NCI-H146 (cell line): ENCODE results near the gene CD300LD.
"Not testable (repeated sequence)": the region's sequence is repeated elsewhere in the genome, so short reads cannot be mapped to it uniquely, and the experiment has no call there.

Experiments
- DNase-seq: peaks from one replicate; lab custom pipeline; 2025; lab: John Stamatoyannopoulos, UW

Gene CD300LD

DNA sequence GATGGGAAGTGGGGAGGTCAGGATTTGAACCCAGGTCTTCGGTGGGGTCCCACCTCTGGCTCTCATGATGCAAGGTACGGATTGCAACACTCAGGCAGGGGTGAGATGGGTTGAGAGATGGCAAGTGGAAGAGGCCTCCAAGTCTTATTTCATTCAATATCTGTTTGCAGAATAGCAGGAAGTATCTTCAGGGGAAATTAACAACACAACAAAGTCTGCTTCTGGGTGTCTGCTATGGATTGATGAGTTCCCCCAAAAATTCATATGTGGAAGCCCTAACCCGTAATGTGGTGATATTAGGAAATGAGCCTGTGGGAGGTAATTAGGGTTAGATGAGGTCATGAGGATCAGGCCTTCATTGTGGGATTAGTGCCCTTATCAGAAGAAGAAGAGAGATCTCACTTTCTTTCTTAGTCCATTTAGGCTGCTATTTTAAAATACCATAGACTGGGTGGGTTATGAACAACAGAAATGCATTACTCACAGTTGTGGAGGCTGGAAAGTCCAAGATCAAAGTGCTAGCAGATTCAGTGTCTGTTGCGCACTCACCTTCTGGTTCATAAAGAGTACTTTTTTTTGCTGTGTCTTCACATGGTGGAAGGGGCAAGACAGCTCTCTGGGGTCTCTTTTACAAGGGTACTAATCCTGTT lies 20.3 kb downstream of the CD300LD start:
- no peak for DNase-seq

DNA sequence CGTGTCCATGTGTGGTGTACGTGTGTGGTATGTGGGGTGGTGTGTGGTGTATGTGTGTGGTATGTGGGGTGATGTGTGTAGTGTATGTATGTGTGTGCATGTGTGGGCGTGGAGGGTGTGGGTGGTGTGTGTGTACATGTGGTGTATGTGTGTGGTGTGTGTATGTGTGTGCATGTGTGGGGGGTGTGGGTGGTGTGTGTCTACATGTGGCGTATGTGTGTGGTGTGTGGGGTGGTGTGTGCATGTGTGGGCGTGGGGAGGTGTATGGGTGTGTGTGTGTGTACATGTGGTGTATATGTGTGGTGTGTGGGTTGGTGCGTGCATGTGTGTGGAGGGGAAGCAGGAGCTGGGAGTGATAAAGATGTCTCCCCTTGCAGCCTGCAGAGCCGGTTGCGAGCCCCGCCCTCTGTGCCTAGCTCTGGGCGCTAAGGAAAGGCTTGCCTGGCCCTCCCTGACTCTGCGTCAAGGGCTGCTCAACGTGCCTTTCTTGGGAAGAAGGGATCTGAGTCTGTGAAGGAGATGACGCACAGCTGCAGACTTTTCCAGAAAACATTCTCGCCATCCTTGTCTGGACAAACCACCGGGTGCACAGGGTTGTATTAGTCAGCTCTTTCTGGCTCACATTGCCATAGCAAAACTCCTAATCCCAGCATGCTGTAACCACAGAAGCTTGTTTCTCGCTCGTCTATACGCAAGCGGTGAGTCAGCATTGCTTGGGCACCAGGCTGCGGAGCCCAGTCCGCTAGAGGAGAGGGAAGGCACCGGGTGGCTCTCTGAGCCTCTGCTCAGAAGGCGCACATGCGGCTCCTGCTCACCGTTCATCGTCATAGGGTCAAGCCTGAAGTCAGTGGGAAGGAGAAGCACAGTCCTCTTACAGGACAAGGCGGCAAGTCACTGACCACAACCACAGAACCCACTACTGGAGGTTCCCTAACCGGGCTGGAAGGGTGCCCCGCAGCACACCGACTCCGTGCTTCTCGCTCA lies 22.8 kb downstream of the CD300LD start:
- no peak for DNase-seq

DNA sequence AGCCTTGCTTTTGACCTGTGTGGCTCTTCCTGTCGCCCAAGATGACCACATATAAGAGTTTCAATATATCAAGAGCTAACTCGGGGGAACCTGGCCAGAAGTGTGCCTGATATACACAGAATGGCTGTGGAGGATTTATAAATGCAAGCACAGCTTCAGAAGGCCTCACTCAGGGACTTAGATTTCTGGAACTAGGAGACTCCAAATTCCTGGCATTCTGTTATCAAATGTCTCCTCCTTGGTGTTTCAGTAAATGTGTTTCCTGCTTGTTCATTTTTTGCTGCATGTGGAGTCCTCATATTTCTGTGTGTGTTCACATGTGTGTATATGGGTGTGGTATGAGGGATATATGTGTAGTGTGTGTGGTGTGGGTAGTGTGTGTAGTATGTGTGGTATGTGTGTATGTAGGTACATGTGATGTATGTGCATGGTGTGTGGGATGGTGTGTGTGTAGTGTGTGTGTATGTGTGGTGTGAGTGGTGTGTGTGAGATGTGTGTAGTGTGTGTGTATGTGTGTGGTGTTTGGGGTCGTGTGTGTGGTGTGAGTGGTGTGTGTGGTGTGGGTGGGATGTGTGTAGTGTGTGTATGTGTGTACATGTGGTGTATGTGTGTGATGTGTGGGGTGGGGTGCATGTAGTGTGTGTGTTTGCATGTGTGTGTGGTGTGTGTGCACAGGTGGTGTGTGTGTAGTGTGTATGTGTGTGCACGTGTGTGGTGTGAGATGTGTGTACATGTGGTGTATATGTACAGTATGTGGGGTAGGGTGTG lies 23.8 kb downstream of the CD300LD start:
- no peak for DNase-seq

- DNase-seq, result no peak
These were observed 24.7 kb downstream of the CD300LD start, which contains the start of gene CD300H for GRCh38 chr17:74567397-74567796. Gene CD300H, minus strand, starts transcription at chr17:74567509.

- peak; percentile 5 for DNase-seq
These were observed 25.8 kb downstream of the CD300LD start for GRCh38 chr17:74566132-74566753.

DNA sequence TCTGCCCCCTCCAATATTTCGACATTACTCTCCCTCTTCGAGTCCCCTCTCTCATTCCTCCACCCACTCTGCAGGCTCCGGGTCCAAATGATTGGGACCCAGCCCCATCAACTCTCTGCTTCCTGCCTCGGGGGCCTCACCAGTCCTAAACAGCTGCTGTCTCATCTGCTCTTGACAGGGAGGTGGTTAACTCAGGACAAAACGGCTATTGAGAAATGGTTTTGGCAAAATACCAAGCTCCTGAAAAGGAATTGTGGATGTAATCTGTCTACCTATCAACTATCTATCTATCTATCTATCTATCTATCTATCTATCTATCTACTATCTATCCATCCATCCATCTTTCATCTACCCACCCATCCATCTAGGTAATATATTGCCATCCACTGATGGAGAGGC lies 27.0 kb downstream of the CD300LD start:
- DNase-seq, result no peak

DNA sequence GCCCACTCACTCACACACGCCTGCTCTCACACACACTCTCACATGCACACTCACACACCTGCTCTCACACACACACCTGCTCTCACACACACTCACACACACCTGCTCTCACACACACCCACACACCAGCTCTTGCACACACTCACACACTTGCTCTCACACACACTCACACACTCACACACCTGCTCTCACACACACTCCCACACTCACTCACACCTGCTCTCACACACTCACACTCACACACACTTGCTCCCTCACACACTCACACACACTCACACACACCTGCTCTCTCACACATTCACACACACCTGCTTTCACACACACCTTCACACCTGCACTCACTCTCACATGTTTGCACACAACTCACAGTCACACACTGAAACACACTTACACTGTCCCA lies 28.7 kb downstream of the CD300LD start:
- no peak for DNase-seq

- DNase-seq, result no peak
These were observed 30.5 kb downstream of the CD300LD start for GRCh38 chr17:74561586-74561985.

- no peak for DNase-seq
These were observed 33.1 kb downstream of the CD300LD start for GRCh38 chr17:74558882-74559519.

GRCh38 chr17:74558402-74558801 lies 33.7 kb downstream of the CD300LD start:
- DNase-seq, result not testable (repeated sequence)

GRCh38 chr17:74555427-74555940 lies 36.6 kb downstream of the CD300LD start:
- DNase-seq, result no peak

- DNase-seq, result no peak
These were observed 37.2 kb downstream of the CD300LD start for GRCh38 chr17:74554909-74555308.

GRCh38 chr17:74552037-74552436 lies 40.0 kb downstream of the CD300LD start:
- DNase-seq, result no peak

DNA sequence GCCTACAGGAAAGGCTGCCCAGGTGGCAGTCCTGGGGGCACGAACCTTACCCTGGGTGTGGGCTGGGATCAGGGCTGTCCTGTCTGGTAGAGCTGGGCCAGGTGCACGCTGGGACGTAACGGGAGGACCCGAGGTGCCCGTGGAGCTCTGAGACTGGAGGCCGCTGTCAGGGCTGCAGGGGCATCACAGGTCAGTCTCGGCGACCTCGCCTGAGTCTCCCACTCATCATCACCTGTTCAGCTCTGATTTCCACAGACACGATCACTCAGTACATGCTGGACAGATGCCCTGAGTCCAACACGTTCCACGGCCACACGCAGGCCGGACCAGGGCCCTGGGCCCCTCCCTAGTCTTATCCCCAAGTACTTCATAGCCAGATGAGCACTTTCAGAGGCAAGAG lies 41.5 kb downstream of the CD300LD start:
- no peak for DNase-seq

- DNase-seq, result no peak
These were observed 42.7 kb downstream of the CD300LD start for GRCh38 chr17:74549343-74549742.

GRCh38 chr17:74547736-74548135 lies 44.3 kb downstream of the CD300LD start:
- no peak for DNase-seq

- DNase-seq, result no peak
These were observed 44.8 kb downstream of the CD300LD start for GRCh38 chr17:74547264-74547663.

- no peak for DNase-seq
These were observed 45.5 kb downstream of the CD300LD start for GRCh38 chr17:74546586-74546985.

DNA sequence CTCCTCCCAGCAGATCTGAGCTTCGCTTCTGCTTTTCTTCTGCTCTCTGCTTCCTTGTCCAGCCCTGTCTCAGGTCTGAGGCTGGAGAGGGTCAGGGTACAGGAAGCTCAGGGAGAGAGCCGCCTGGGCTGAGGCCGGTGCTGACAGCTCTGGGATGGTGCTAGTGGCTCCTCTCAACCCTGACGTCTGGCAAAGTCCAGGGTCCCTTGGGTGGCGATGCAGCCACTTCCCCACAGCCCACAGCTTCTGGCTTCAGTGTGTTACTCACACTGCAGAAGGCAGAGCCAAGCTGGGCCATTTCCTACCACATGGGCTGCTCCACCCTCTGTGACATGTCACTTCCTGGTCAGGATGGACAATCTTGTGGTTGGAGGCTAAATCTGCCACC lies 46.2 kb downstream of the CD300LD start, which contains the start of gene CD300C:
CD300C (minus strand) TSS at position 273 of the 388 bp plus-strand sequence. CDS start 333 bp downstream, outside the sequence.
- no peak for DNase-seq

- DNase-seq, result no peak
These were observed 46.9 kb downstream of the CD300LD start for GRCh38 chr17:74544991-74545842.
